ENCODE results near the gene DCDC2B. TPM values are rescaled to one million over a fixed set of nuclear protein-coding genes. Genes with fewer than 3 reads are reported as not detected.

The DCDC2B gene
- total and polyA plus RNA-seq, 2 of the 13 experiments (the other 11 are each of a cell fraction or from before 2014, with no cell fraction given) = not detected

GRCh38 chr1:32205401-32206370 lies 3.2 kb upstream of the DCDC2B start, which contains the start of gene IQCC (continued):
- 0 out of 2 replicates have a peak, but pooled peaks have one; percentile 27 for TF ChIP-seq ZNF556 (CRISPR knock-in tag; IDR thresholded peaks at IDR 0.05; ENCODE audit: borderline replicate concordance)
- TF ChIP-seq ZNF577 (CRISPR knock-in tag; IDR thresholded peaks at IDR 0.05; ENCODE audit: borderline replicate concordance, low read depth) = no peak
- no peak for TF ChIP-seq ZNF256 (CRISPR knock-in tag; conservative IDR thresholded peaks at IDR 0.05)
- TF ChIP-seq ZNF367 (CRISPR knock-in tag; IDR thresholded peaks at IDR 0.05; ENCODE audit: borderline replicate concordance) = no peak
- TF ChIP-seq CHCHD3 (CRISPR knock-in tag; IDR thresholded peaks at IDR 0.05) = peak; percentile 87; the same call in 1 of the 2 replicates
- no peak for TF ChIP-seq ZNF564 (CRISPR knock-in tag; IDR thresholded peaks at IDR 0.05)
- no peak for TF ChIP-seq GPN1 (CRISPR knock-in tag; IDR thresholded peaks at IDR 0.05; ENCODE audit: borderline replicate concordance)
- TF ChIP-seq RFXANK (CRISPR knock-in tag; IDR thresholded peaks at IDR 0.05) = no peak
- TF ChIP-seq ADNP (CRISPR knock-in tag; IDR thresholded peaks at IDR 0.05) = no peak
- no peak for TF ChIP-seq KDM3A (CRISPR knock-in tag; IDR thresholded peaks at IDR 0.05; ENCODE audit: low read depth)
- TF ChIP-seq KLF13 (CRISPR knock-in tag; IDR thresholded peaks at IDR 0.05) = no peak
- no peak for TF ChIP-seq FOXO1 (CRISPR knock-in tag; IDR thresholded peaks at IDR 0.05)
- TF ChIP-seq, protein P1, sequence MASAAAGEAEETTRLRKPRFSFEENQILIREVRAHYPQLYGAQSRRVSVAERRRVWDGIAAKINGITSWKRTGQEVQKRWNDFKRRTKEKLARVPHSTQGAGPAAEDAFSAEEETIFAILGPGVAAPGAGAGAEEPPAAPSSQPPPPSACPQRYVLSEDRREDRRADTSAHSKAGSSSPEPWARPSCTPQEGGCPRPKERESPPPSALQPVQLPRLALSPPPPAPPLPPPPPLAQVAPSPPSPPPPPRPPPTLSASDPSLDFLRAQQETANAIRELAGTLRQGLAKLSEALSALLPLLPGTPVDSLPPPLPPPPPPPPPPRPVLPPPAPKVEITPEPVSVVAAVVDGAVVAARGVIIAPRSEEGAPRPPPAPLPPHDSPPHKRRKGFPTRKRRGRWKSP (CRISPR knock-in tag; IDR thresholded peaks at IDR 0.05) = no peak
- TF ChIP-seq FOXA3 (CRISPR knock-in tag; IDR thresholded peaks at IDR 0.05) = 0 out of 2 replicates have a peak, but pooled peaks have one; percentile 16
- TF ChIP-seq ZFYVE20 (CRISPR knock-in tag; IDR thresholded peaks at IDR 0.05; ENCODE audit: borderline replicate concordance, low read depth) = no peak
- TF ChIP-seq, protein P2, sequence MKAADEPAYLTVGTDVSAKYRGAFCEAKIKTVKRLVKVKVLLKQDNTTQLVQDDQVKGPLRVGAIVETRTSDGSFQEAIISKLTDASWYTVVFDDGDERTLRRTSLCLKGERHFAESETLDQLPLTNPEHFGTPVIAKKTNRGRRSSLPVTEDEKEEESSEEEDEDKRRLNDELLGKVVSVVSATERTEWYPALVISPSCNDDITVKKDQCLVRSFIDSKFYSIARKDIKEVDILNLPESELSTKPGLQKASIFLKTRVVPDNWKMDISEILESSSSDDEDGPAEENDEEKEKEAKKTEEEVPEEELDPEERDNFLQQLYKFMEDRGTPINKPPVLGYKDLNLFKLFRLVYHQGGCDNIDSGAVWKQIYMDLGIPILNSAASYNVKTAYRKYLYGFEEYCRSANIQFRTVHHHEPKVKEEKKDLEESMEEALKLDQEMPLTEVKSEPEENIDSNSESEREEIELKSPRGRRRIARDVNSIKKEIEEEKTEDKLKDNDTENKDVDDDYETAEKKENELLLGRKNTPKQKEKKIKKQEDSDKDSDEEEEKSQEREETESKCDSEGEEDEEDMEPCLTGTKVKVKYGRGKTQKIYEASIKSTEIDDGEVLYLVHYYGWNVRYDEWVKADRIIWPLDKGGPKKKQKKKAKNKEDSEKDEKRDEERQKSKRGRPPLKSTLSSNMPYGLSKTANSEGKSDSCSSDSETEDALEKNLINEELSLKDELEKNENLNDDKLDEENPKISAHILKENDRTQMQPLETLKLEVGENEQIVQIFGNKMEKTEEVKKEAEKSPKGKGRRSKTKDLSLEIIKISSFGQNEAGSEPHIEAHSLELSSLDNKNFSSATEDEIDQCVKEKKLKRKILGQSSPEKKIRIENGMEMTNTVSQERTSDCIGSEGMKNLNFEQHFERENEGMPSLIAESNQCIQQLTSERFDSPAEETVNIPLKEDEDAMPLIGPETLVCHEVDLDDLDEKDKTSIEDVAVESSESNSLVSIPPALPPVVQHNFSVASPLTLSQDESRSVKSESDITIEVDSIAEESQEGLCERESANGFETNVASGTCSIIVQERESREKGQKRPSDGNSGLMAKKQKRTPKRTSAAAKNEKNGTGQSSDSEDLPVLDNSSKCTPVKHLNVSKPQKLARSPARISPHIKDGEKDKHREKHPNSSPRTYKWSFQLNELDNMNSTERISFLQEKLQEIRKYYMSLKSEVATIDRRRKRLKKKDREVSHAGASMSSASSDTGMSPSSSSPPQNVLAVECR (CRISPR knock-in tag; IDR thresholded peaks at IDR 0.05; ENCODE audit: borderline replicate concordance) = peak; percentile 94
- 0 out of 2 replicates have a peak, but pooled peaks have one; percentile 60 for TF ChIP-seq ZSCAN5A (CRISPR knock-in tag; IDR thresholded peaks at IDR 0.05; ENCODE audit: borderline replicate concordance)
- TF ChIP-seq ZFX (CRISPR knock-in tag; IDR thresholded peaks at IDR 0.05; ENCODE audit: low read depth) = peak; percentile 85
- TF ChIP-seq TCF7L2 (IDR thresholded peaks at IDR 0.05; ENCODE audit: low read depth, low read length) = no peak
- TF ChIP-seq CERS6 (CRISPR knock-in tag; IDR thresholded peaks at IDR 0.05) = no peak
- no peak for TF ChIP-seq SYNCRIP (IDR thresholded peaks at IDR 0.05; ENCODE audit: insufficient read depth, low read depth, low read length)
- no peak for TF ChIP-seq NCOA2 (CRISPR knock-in tag; IDR thresholded peaks at IDR 0.05)
